ENCODE results near the gene SCO1.

GRCh38 chr17:10666906-10667305, 30.4 kb downstream of the SCO1 start:
- TF ChIP-seq, protein P1, sequence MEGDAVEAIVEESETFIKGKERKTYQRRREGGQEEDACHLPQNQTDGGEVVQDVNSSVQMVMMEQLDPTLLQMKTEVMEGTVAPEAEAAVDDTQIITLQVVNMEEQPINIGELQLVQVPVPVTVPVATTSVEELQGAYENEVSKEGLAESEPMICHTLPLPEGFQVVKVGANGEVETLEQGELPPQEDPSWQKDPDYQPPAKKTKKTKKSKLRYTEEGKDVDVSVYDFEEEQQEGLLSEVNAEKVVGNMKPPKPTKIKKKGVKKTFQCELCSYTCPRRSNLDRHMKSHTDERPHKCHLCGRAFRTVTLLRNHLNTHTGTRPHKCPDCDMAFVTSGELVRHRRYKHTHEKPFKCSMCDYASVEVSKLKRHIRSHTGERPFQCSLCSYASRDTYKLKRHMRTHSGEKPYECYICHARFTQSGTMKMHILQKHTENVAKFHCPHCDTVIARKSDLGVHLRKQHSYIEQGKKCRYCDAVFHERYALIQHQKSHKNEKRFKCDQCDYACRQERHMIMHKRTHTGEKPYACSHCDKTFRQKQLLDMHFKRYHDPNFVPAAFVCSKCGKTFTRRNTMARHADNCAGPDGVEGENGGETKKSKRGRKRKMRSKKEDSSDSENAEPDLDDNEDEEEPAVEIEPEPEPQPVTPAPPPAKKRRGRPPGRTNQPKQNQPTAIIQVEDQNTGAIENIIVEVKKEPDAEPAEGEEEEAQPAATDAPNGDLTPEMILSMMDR (IDR thresholded peaks at IDR 0.05; ENCODE audit: low read depth, low read length, missing input control), result no peak
- TF ChIP-seq HNF4G (IDR thresholded peaks at IDR 0.05), result no peak
- TF ChIP-seq NR2F2 (IDR thresholded peaks at IDR 0.05), result no peak
- no peak for TF ChIP-seq YY1 (IDR thresholded peaks at IDR 0.05)
- no peak for TF ChIP-seq RAD21 (IDR thresholded peaks at IDR 0.05)
- TF ChIP-seq, protein P2, sequence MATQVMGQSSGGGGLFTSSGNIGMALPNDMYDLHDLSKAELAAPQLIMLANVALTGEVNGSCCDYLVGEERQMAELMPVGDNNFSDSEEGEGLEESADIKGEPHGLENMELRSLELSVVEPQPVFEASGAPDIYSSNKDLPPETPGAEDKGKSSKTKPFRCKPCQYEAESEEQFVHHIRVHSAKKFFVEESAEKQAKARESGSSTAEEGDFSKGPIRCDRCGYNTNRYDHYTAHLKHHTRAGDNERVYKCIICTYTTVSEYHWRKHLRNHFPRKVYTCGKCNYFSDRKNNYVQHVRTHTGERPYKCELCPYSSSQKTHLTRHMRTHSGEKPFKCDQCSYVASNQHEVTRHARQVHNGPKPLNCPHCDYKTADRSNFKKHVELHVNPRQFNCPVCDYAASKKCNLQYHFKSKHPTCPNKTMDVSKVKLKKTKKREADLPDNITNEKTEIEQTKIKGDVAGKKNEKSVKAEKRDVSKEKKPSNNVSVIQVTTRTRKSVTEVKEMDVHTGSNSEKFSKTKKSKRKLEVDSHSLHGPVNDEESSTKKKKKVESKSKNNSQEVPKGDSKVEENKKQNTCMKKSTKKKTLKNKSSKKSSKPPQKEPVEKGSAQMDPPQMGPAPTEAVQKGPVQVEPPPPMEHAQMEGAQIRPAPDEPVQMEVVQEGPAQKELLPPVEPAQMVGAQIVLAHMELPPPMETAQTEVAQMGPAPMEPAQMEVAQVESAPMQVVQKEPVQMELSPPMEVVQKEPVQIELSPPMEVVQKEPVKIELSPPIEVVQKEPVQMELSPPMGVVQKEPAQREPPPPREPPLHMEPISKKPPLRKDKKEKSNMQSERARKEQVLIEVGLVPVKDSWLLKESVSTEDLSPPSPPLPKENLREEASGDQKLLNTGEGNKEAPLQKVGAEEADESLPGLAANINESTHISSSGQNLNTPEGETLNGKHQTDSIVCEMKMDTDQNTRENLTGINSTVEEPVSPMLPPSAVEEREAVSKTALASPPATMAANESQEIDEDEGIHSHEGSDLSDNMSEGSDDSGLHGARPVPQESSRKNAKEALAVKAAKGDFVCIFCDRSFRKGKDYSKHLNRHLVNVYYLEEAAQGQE (IDR thresholded peaks at IDR 0.05), result no peak
- no peak for TF ChIP-seq ATF3 (IDR thresholded peaks at IDR 0.05)
- no peak for TF ChIP-seq FOXA1 (IDR thresholded peaks at IDR 0.05)
- TF ChIP-seq TAF1 (conservative IDR thresholded peaks at IDR 0.05), result no peak
- no peak for TF ChIP-seq HNF4A (conservative IDR thresholded peaks at IDR 0.05)
- no peak for TF ChIP-seq GABPA (IDR thresholded peaks at IDR 0.05 in 1 of 2, conservative IDR thresholded peaks at IDR 0.05 in 1 of 2)
